NCI-H1694 (cell line): ENCODE measurements around the gene SAC3D1.
A peak's percentile ranks its signal among the peaks of the same experiment; 100 is the strongest.

Experiments
- DNase-seq: peaks from one replicate; lab custom pipeline; 2025; lab: John Stamatoyannopoulos, UW

SAC3D1 gene

GRCh38 chr11:65026810-65027209, 14.2 kb upstream of the SAC3D1 start:
- DNase-seq, result no peak

GRCh38 chr11:65027213-65028067, 13.6 kb upstream of the SAC3D1 start, which contains the start of gene SNX15:
TSS of gene SNX15 (plus strand) at chr11:65027439. CDS start at chr11:65027538, 99 bp downstream.
- peak; percentile 95 for DNase-seq

DNA sequence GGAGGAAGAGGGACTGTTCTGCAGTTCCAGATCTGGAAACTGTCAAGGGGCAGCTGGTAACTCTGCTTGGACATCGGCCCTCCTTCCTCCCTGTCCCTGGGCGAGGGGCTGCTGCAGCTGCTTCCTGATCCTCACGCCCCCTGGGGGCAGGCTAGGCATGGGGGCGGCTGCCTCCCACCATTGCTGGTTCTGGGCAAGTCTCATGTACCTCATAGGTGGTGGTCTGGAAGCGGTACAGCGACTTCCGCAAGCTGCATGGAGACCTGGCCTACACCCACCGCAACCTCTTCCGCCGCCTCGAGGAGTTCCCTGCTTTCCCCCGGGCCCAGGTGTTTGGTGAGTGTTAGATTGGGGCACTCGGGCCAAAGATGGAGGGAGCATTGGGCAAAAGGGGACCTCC, 8.8 kb upstream of the SAC3D1 start:
- no peak for DNase-seq

DNA sequence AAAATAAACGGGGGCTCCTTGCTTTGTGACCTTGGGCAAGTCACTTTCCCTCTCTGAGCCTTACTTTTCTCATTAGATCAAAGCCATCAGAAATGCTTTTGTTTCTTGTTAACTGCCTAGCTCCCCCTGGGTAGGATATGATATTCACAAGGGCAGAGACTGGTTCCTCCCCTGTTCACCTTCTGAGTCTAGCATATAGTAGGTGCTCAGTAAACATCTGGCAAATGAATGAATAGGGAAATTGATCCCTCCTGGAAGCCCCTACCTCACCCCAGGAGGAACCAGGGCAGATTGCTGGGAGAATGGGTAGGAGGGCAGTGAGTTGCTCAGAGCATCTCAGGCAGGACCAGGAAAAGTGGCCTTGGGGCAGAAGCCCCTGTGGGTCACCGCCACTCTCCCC, 6.6 kb upstream of the SAC3D1 start:
- DNase-seq, result no peak

DNA sequence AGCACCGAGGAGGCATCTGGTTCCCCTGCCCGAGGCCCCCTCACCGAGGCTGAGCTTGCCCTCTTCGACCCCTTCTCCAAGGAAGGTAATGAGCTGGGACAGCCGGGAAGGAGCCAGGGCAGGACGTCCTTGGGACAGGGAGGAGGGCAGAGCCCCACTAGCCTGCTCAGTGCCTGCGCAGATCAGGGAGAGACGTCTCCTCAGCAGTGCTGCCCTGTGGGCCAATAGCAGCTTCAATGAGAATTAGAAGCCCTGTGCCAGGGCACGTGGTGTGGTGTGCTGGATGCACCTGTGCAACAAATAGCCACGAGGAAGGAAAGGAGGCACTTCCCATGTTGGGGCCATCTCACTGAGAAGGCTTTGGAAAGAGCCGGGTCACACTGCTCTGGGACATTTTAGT, 5.4 kb upstream of the SAC3D1 start:
- no peak for DNase-seq

DNA sequence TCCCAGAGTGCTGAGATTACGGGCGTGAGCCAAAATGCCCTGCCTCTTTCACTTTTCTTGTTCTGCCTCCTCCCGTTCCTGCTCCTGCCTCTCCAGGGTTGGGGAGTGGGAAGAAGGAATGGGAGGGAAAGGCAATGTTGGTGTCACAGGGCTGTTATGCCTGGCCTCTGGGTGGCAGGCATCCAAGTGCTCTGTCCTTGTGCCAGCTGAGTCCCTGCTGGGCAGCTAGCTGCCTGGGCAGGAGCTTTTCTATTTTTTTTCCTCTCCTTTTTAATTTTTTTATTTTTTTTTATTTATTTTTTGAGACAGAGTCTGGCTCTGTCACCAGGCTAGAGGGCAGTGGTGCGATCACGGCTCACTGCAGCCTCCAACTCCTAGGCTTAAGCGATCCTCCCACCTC, 4.1 kb upstream of the SAC3D1 start:
- DNase-seq, result no peak

DNA sequence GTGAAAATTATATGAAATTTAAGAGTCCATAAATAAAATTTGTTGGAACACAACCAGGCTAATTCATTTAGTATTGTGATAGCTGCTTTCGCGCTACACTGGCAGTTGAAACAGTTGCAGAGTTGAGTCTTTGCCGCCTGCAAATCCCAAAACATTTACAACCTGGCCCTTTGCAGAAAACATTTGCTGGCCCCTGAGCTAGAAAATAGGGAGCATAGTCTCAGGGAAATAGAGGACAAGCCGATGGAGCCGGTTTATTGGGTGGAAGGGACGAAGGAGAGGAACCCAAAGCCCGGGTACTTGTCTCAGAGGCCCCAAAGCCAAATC, 527 bp upstream of the SAC3D1 start:
- DNase-seq, result no peak

DNA sequence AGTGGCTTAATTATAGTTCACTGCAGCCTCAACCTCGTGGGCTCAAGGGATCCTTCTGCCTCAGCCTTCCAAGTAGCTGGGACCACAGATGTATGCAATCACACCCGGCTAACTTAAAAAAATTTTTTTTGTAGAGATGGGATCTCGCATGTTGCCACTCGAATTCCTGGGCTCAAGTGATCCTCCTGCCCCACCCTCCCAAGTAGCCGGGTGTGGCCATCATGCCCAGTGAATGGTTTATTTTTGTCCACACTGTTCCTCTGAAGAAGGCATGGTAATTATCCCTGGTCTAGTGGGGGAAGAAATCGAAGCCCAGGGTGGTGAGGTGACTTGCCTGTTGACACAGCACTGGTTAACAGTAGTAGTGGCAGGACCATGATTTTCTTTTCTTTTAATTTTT, 1.9 kb downstream of the SAC3D1 start:
- no peak for DNase-seq

GRCh38 chr11:65043881-65044501, 3.0 kb downstream of the SAC3D1 start:
- no peak for DNase-seq

GRCh38 chr11:65045061-65045460, 4.1 kb downstream of the SAC3D1 start:
- no peak for DNase-seq

DNA sequence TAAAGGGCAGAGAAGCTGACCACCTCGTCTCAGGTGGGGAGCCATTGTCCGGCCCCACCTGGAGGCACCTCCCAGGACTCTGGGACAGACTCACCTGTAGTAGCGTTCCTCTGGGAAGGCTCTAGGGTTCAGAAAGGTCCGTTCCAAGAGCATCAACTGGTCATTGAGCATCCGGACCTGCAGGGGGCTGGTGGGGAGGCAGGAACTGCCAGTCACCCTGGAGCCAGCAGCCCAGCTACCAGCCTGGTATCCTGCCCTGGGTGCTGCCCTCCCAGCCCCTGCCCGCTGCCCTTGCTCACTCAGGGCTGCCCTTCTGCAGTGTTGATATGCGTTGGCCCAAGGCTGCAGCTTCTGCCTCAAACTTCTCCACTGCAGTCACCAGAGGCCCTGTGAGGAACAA, 4.7 kb downstream of the SAC3D1 start:
- no peak for DNase-seq

GRCh38 chr11:65047581-65048422, 6.8 kb downstream of the SAC3D1 start:
- no peak for DNase-seq

GRCh38 chr11:65051398-65051858, 10.4 kb downstream of the SAC3D1 start:
- no peak for DNase-seq

DNA sequence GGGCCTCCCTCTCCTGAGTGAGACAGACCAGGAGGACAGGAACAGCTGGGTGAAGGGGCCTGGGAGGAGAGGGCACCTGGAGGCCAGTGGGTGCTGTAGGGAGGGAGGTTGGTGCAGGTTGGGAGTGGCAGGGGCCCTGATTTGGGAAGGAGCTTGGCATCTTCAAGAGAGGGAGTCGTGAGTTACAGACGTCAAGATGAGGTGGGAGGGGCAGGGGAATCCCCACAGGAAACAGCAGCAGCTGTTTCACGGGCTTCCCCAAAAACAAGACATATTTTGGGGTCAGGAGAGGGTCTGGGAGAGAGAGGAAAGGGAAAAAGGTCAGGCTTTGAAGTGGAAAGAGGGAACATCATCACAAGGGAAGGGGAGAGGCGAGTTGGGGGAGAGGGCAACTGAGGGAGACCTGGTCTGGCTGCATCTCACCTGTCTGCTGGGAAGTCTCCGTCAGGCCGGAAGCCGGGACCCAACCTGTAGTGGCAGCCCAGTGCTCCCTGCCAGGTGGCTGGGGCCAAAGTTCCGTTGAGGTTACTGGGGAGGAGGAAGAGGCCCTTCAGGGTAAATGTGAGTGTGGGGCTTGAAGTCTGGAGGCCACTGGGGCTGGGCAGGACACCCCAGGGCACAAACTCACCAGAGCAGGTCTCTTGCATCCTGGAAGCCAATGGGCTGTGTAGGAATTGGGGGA, 13.0 kb downstream of the SAC3D1 start:
- DNase-seq, result no peak

- DNase-seq, result no peak
Measured at GRCh38 chr11:65055538-65055937, 14.5 kb downstream of the SAC3D1 start.

DNA sequence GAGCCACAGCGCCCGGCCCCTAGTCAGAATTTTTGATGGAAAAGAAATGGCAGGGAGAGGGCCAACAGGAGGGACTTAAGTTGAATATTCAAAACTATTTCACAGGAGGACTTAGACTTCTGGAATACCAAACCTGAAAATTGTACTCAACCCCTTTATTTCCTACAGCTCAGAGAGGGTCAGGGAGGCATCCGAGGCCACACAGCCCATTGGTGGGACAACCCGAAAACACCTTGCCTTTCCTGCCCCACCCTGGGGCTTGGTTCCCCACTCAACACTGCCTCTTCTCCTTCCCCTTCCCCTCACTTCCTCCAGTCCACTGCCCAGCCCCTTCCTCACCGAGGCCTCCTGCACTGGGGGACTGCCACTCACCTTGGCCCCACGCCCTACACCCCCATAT, 16.0 kb downstream of the SAC3D1 start:
- DNase-seq, result no peak

- no peak for DNase-seq
Measured at GRCh38 chr11:65057526-65057925, 16.5 kb downstream of the SAC3D1 start.

GRCh38 chr11:65058012-65058411, 17.0 kb downstream of the SAC3D1 start:
- no peak for DNase-seq

GRCh38 chr11:65058419-65059054, 17.5 kb downstream of the SAC3D1 start, which contains the start of gene NAALADL1:
TSS of gene NAALADL1 (minus strand) at chr11:65058553. CDS start at chr11:65058521, 32 bp downstream.
- no peak for DNase-seq

DNA sequence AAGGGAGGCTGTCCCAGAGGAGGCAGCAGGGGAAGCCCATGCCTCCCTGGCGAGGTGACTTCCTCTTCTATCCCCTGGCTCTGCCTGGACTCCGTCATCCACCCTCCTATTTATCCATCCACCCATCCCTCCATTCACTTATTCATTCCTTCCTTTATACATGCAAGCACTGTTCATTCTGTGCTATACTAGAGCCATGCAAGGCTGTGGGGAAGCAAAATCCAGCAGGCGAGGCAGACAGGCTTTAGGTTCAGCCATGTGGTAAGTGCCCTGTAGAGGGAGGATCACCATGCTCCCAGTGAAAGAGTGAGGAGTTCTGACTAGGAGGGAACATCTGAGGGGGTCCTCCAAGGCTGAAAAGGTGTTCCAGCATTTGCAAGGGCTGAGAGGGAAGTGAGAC, 18.5 kb downstream of the SAC3D1 start:
- DNase-seq, result no peak
